ENCODE measurements around the gene BIN1.
A peak's percentile ranks its signal among the peaks of the same experiment; 100 is the strongest.
"Not testable (repeated sequence)": the region's sequence is repeated elsewhere in the genome, so short reads cannot be mapped to it uniquely, and the experiment has no call there.

BIN1 gene

DNA sequence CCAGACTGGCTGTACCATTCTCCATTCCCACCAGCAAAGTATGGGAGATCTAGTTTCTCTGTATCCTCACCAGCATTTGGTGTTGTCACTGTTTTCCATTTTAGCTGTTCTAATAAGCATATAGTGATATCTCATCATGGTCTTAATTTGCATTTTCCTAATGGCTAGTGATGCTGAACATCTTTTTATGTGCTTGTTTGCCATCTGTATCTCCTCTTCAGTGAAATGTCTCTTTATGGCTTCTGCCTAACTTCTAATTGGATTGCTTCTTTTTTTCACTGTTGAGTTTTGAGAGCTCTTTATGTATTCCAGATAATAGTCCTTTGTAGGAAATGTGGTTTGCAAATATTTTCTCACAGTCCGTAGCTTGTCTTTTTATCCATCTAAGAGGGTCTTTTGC is 18.9 kb upstream of the BIN1 start:
- Histone ChIP-seq H3K4me3 (no peak overlapping the region), H3K4me2 (peak overlapping the region in 1 of 11 experiments; percentile 15; a peak in 3 of 22 replicates), H3K27ac (no peak overlapping the region), H3K4me1 (peaks cover 9 to 34% (median 13%) of the 10 kb centered on the region in 10 experiments), H3K9ac (no peak overlapping the region), H4K20me1 (no peaks in the 10 kb centered on the region), H3K36me3 (0 out of 22 replicates have a peak, but pooled peaks cover 0 to 4% (median 0%) of the 10 kb centered on the region in 11 experiments), H3K9me3 (replicated peaks in 1 of 11) (peaks cover 44 to 52% (median 48%) of the 10 kb centered on the region in 11 experiments), H3K27me3 (no peaks in the 10 kb centered on the region)
- TF ChIP-seq Cebpa-rat (IDR thresholded peaks at IDR 0.05): no peak

DNA sequence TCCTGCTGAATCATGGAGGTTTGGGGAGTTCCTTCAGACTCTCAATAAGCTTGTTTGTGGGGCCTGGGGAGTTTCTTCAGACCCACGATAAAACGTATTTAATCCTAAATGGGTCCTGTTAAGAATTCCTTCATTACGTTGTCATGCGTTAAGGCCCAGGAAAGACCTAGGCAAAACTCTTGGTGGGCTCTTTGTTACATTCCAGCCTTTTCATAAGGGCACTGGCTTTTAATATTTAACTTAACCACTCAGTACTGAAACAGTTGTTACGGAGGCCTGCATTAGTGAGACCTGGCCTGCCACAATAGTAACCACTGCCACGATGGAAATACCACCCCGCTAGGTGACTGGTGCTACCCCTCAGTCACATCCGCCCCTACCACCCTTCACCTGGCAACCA is 17.5 kb upstream of the BIN1 start:
- peaks cover 50 to 58% (median 54%) of the 10 kb centered on the region in 11 experiments for H3K9me3 ChIP-seq (replicated peaks in 1 of 11)
- no peaks in the 10 kb centered on the region for H4K20me1 ChIP-seq
- no peak overlapping the region for H3K27ac ChIP-seq
- no peaks in the 10 kb centered on the region for H3K27me3 ChIP-seq
- H3K4me3 ChIP-seq: no peak overlapping the region
- H3K4me2 ChIP-seq: no peak overlapping the region
- H3K4me1 ChIP-seq: peaks cover 9 to 33% (median 13%) of the 10 kb centered on the region in 10 experiments
- no peak overlapping the region for H3K9ac ChIP-seq
- TF ChIP-seq Cebpa-rat (IDR thresholded peaks at IDR 0.05): no peak
- 0 out of 22 replicates have a peak, but pooled peaks cover 0 to 4% (median 0%) of the 10 kb centered on the region in 11 experiments for H3K36me3 ChIP-seq

- H3K9me3 ChIP-seq (replicated peaks in 1 of 11): peaks cover 50 to 70% (median 66%) of the 10 kb centered on the region in 11 experiments
- H3K9ac ChIP-seq: no peak overlapping the region
- no peak for TF ChIP-seq Cebpa-rat (IDR thresholded peaks at IDR 0.05)
- H3K27ac ChIP-seq: no peak overlapping the region
- H3K4me2 ChIP-seq: no peak overlapping the region
- H4K20me1 ChIP-seq: no peaks in the 10 kb centered on the region
- no peak overlapping the region for H3K4me3 ChIP-seq
- H3K27me3 ChIP-seq: no peaks in the 10 kb centered on the region
- H3K36me3 ChIP-seq: 0 out of 22 replicates have a peak, but pooled peaks cover 0 to 4% (median 0%) of the 10 kb centered on the region in 11 experiments
- peaks cover 0 to 15% (median 2%) of the 10 kb centered on the region in 10 experiments; a peak in 8 of 20 replicates for H3K4me1 ChIP-seq
Observed at GRCh38 chr2:127122361-127123027, 15.5 kb upstream of the BIN1 start.

- no peaks in the 10 kb centered on the region for H4K20me1 ChIP-seq
- H3K27me3 ChIP-seq: no peaks in the 10 kb centered on the region
- H3K36me3 ChIP-seq: 0 out of 22 replicates have a peak, but pooled peaks cover 0 to 4% (median 0%) of the 10 kb centered on the region in 11 experiments
- no peak overlapping the region for H3K9ac ChIP-seq
- H3K4me1 ChIP-seq: peaks cover 0 to 17% (median 2%) of the 10 kb centered on the region in 10 experiments; a peak in 8 of 20 replicates
- no peak overlapping the region for H3K4me3 ChIP-seq
- TF ChIP-seq Cebpa-rat (IDR thresholded peaks at IDR 0.05): no peak
- no peak overlapping the region for H3K27ac ChIP-seq
- no peak overlapping the region for H3K4me2 ChIP-seq
- peaks cover 50 to 77% (median 69%) of the 10 kb centered on the region in 11 experiments for H3K9me3 ChIP-seq (replicated peaks in 1 of 11)
Observed at GRCh38 chr2:127121776-127122176, 14.8 kb upstream of the BIN1 start.

GRCh38 chr2:127121353-127121752 is 14.4 kb upstream of the BIN1 start:
- TF ChIP-seq Cebpa-rat (IDR thresholded peaks at IDR 0.05): no peak
- peaks cover 50 to 77% (median 69%) of the 10 kb centered on the region in 11 experiments for H3K9me3 ChIP-seq (replicated peaks in 1 of 11)
- H4K20me1 ChIP-seq: no peaks in the 10 kb centered on the region

DNA sequence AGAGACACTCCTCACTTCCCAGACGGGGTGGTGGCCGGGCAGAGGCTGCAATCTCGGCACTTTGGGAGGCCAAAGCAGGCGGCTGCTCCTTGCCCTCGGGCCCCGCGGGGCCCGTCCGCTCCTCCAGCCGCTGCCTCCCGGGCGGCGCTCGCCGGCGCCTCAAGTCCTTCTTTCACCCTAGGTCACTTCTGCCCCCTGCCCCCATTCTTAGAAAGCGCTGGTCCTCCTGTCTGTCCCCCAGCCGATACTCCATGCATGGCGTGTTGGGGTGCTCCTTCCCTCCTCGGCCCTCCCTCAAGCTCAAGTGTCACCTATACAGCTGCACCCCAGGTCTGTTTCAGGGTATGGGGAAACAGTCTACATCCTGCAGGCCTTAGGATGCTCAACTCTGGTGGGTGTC is 13.5 kb upstream of the BIN1 start:
- Histone ChIP-seq H3K4me1 (peaks cover 0 to 19% (median 7%) of the 10 kb centered on the region in 10 experiments; a peak in 10 of 20 replicates), H3K9me3 (replicated peaks in 1 of 11) (peaks cover 50 to 71% (median 68%) of the 10 kb centered on the region in 11 experiments)
- H3K4me2 ChIP-seq, H3K27me3 ChIP-seq, H3K27ac ChIP-seq, H4K20me1 ChIP-seq, H3K9ac ChIP-seq, H3K36me3 ChIP-seq, H3K4me3 ChIP-seq: not testable (repeated sequence)

More at GRCh38 chr2:127121353-127121752, 14.4 kb upstream of the BIN1 start:
- no peak overlapping the region for H3K9ac ChIP-seq
- H3K4me1 ChIP-seq: peaks cover 0 to 18% (median 5%) of the 10 kb centered on the region in 10 experiments; a peak in 10 of 20 replicates
- no peak overlapping the region for H3K27ac ChIP-seq
- no peaks in the 10 kb centered on the region for H3K27me3 ChIP-seq
- no peak overlapping the region for H3K4me2 ChIP-seq
- 0 out of 22 replicates have a peak, but pooled peaks cover 0 to 4% (median 0%) of the 10 kb centered on the region in 11 experiments for H3K36me3 ChIP-seq
- H3K4me3 ChIP-seq: no peak overlapping the region

DNA sequence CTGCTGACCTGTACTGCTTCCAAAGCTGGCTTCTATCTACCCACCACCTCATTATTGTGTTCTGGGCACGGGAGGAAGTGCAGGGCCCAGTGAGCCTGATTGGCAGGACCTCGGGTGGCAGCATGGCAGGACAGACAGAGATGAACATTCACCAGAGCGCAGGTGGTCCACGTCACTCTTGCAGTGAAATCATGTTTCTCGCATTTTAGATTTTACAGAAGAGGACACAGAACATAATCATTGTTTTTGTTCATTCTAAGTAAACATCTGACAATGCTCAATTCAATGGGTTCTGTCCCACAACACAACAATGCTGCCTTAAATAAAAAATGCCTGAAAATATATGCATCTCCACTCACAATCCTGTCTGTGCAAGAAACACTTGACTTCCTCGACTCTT is 11.5 kb upstream of the BIN1 start:
- no peaks in the 10 kb centered on the region for H4K20me1 ChIP-seq
- H3K9ac ChIP-seq: no peak overlapping the region
- no peak overlapping the region for H3K4me3 ChIP-seq
- no peak overlapping the region for H3K27ac ChIP-seq
- no peaks in the 10 kb centered on the region for H3K27me3 ChIP-seq
- H3K4me2 ChIP-seq: no peak overlapping the region
- H3K36me3 ChIP-seq: no peaks in the 10 kb centered on the region
- H3K9me3 ChIP-seq (replicated peaks in 1 of 11): peaks cover 31 to 52% (median 48%) of the 10 kb centered on the region in 11 experiments
- peaks cover 0 to 23% (median 11%) of the 10 kb centered on the region in 10 experiments; a peak in 13 of 20 replicates for H3K4me1 ChIP-seq
- no peak for TF ChIP-seq Cebpa-rat (IDR thresholded peaks at IDR 0.05)

DNA sequence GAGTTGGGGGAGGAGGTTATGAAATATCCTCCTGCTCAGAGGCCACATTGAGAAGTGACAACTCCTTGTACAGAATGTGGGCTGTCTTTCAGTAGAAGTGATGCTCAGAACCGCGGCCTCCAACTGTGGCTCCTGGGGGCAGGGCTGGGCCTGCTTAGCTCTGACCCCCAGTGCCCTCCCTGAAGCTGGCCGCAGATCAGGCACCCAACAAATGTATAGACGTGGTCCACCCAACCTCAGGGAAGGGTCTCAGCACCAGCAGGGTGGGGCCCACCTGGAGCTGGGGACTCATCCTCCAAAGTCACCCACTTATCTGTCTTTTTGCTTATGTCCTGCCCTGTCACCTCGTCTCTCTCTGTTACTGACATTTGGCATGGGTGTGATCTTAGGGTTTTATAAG is 11.1 kb upstream of the BIN1 start:
- Histone ChIP-seq H3K27me3 (no peaks in the 10 kb centered on the region), H3K36me3 (no peaks in the 10 kb centered on the region), H3K4me2 (no peak overlapping the region), H3K9ac (no peak overlapping the region), H3K9me3 (replicated peaks in 1 of 11) (peaks cover 27 to 49% (median 44%) of the 10 kb centered on the region in 11 experiments), H3K4me3 (no peak overlapping the region), H3K27ac (no peak overlapping the region), H3K4me1 (peaks cover 0 to 28% (median 13%) of the 10 kb centered on the region in 10 experiments; a peak in 13 of 20 replicates), H4K20me1 (no peaks in the 10 kb centered on the region)
- TF ChIP-seq Cebpa-rat (IDR thresholded peaks at IDR 0.05): no peak

GRCh38 chr2:127117603-127118002 is 10.6 kb upstream of the BIN1 start:
- Histone ChIP-seq H3K9me3 (replicated peaks in 1 of 11) (peaks cover 23 to 49% (median 41%) of the 10 kb centered on the region in 11 experiments), H3K4me1 (peaks cover 0 to 28% (median 13%) of the 10 kb centered on the region in 10 experiments; a peak in 13 of 20 replicates), H4K20me1 (no peaks in the 10 kb centered on the region), H3K4me3 (no peak overlapping the region), H3K9ac (no peak overlapping the region), H3K27me3 (no peaks in the 10 kb centered on the region), H3K27ac (no peak overlapping the region), H3K36me3 (no peaks in the 10 kb centered on the region), H3K4me2 (peak overlapping the region in 2 of 11 experiments; percentile 19; a peak in 2 of 22 replicates)
- no peak for TF ChIP-seq Cebpa-rat (IDR thresholded peaks at IDR 0.05)

Data from BLaER1 treated with 17β-estradiol and CSF1 and Interleukin-3, amounts not matched to agents 10 nM and 100 nM (cell line).